SHP77 (cell line): ENCODE data around the gene KRT16.
"Not testable (repeated sequence)": the region's sequence is repeated elsewhere in the genome, so short reads cannot be mapped to it uniquely, and the experiment has no call there.

Experiments used
- DNase-seq, 2 experiments: peaks; one replicate each; lab custom pipeline; 2025; lab: John Stamatoyannopoulos, UW

The KRT16 gene

GRCh38 chr17:41614767-41615166 is 2.2 kb upstream of the KRT16 start:
- DNase-seq: not testable (repeated sequence)

- no peak for DNase-seq
These were observed 1.5 kb upstream of the KRT16 start for GRCh38 chr17:41614098-41614497.

GRCh38 chr17:41613277-41614082 is 913 bp upstream of the KRT16 start:
- no peak for DNase-seq

GRCh38 chr17:41610965-41611640 is 1.5 kb downstream of the KRT16 start:
- DNase-seq: no peak

- not testable (repeated sequence) for DNase-seq
These were observed 2.5 kb downstream of the KRT16 start for GRCh38 chr17:41610061-41610517.

- DNase-seq: not testable (repeated sequence)
These were observed 5.6 kb downstream of the KRT16 start for GRCh38 chr17:41606930-41607329.

- DNase-seq: no peak
These were observed 10.0 kb downstream of the KRT16 start for GRCh38 chr17:41602524-41602923.

GRCh38 chr17:41600318-41600717 is 12.2 kb downstream of the KRT16 start:
- DNase-seq: no peak

- no peak for DNase-seq
These were observed 12.9 kb downstream of the KRT16 start for GRCh38 chr17:41599680-41600079.

GRCh38 chr17:41595585-41595984 is 17.0 kb downstream of the KRT16 start:
- DNase-seq: no peak

GRCh38 chr17:41594363-41594915 is 18.1 kb downstream of the KRT16 start:
- DNase-seq: no peak

GRCh38 chr17:41593306-41593981 is 19.1 kb downstream of the KRT16 start:
- DNase-seq: no peak

GRCh38 chr17:41592601-41593305 is 19.8 kb downstream of the KRT16 start:
- no peak for DNase-seq

- no peak for DNase-seq
These were observed 23.3 kb downstream of the KRT16 start for GRCh38 chr17:41589301-41589700.

- no peak for DNase-seq
These were observed 24.3 kb downstream of the KRT16 start for GRCh38 chr17:41588126-41588810.

- DNase-seq: no peak
These were observed 25.6 kb downstream of the KRT16 start, which contains the start of gene KRT14 for GRCh38 chr17:41586863-41587495. TSS of gene KRT14 (minus strand) at chr17:41586895. CDS start at chr17:41586834, 61 bp downstream.

GRCh38 chr17:41585301-41586056 is 27.1 kb downstream of the KRT16 start:
- no peak for DNase-seq

GRCh38 chr17:41584331-41584927 is 28.1 kb downstream of the KRT16 start:
- not testable (repeated sequence) for DNase-seq
